Measurements from ENCODE around the gene JAK3. TPM values are rescaled to one million over a fixed set of nuclear protein-coding genes. Genes with fewer than 3 reads are reported as not detected.

JAK3 gene
- polyA plus RNA-seq, 3 donors = 13.8 to 44.6 (median 34.0) TPM

DNA sequence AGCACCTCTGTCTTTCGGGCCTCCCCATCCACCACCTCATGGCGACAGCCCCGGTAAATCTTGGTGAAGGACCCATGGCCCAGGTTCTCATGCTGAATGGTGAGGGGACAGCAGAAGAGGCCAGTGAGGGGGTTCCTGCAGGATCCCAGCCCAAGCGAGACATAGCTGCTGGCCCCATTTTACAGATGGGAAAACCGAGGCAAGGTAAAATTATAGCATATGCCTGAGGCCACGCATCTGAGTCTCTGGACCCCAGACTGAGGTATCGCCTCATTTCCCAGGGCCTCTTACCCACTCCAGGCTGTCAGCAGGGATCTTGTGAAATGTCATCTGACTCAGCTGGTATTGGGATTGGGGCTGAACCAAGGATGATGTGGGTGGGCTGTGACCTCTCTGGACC lies 9.8 kb downstream of the JAK3 start:
- Mint-ChIP-seq H3K36me3 (peaks cover 71 to 94% of the 10 kb centered on the region in 2 donors), H3K9me3 (no peaks in the 10 kb centered on the region), H3K27ac (no peak overlapping the region), H3K27me3 (ENCODE audit: low read depth in 3 of 3) (peaks cover 0 to 4% (median 0%) of the 10 kb centered on the region in 3 donors), H3K4me3 (no peak overlapping the region), H3K4me1 (peaks cover under 1% of the 10 kb centered on the region)
- peaks cover 7% of the 10 kb centered on the region for H4K20me1 ChIP-seq (ENCODE audit: insufficient read depth, low read length)
- TF ChIP-seq, protein P1, sequence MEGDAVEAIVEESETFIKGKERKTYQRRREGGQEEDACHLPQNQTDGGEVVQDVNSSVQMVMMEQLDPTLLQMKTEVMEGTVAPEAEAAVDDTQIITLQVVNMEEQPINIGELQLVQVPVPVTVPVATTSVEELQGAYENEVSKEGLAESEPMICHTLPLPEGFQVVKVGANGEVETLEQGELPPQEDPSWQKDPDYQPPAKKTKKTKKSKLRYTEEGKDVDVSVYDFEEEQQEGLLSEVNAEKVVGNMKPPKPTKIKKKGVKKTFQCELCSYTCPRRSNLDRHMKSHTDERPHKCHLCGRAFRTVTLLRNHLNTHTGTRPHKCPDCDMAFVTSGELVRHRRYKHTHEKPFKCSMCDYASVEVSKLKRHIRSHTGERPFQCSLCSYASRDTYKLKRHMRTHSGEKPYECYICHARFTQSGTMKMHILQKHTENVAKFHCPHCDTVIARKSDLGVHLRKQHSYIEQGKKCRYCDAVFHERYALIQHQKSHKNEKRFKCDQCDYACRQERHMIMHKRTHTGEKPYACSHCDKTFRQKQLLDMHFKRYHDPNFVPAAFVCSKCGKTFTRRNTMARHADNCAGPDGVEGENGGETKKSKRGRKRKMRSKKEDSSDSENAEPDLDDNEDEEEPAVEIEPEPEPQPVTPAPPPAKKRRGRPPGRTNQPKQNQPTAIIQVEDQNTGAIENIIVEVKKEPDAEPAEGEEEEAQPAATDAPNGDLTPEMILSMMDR (IDR thresholded peaks at IDR 0.05) = no peak
- no peak overlapping the region for H3K27ac ChIP-seq (ENCODE audit: low read depth in 1 of 2, low read length in 2 of 2)
- H3K27me3 ChIP-seq (ENCODE audit: control insufficient read depth in 2 of 2, insufficient read depth in 2 of 2, low read length in 2 of 2) = no peaks in the 10 kb centered on the region
- no peaks in the 10 kb centered on the region for H3K9me3 ChIP-seq (replicated peaks in 1 of 2; ENCODE audit: control insufficient read depth in 1 of 2, insufficient read depth in 1 of 2, low read length in 2 of 2)
- DNase-seq = no peak
- intact Hi-C loops (cut with micrococcal nuclease) = loop anchor here in 1 of 2 donors (5.0 kb wide), 1 partner anchor 36 kb away; no protein-coding TSS in a partner anchor
- H2AFZ ChIP-seq (ENCODE audit: insufficient read depth, low read depth, low read length, poor library complexity, severe bottlenecking) = no peak overlapping the region
- no peak overlapping the region for H3K4me2 ChIP-seq (replicated peaks; ENCODE audit: extremely low read depth, low read length, poor library complexity, severe bottlenecking)
- 100% methylated on average over 3 of the region's 7 CpGs for WGBS (ENCODE audit: insufficient coverage)
- H3K79me2 ChIP-seq (ENCODE audit: insufficient read depth, low read length) = no peaks in the 10 kb centered on the region
- H3K4me3 ChIP-seq (replicated peaks in 1 of 3; ENCODE audit: low read depth in 2 of 3, low read length in 3 of 3) = no peak overlapping the region
- peaks cover under 1 to 3% of the 10 kb centered on the region in 2 donors for H3K4me1 ChIP-seq (ENCODE audit: control insufficient read depth in 1 of 2, insufficient read depth in 2 of 2, low read length in 2 of 2)
- H3K36me3 ChIP-seq (replicated peaks in 1 of 2; ENCODE audit: control insufficient read depth in 1 of 2, insufficient read depth in 2 of 2, low read length in 2 of 2) = peaks cover 59 to 86% of the 10 kb centered on the region in 2 donors
- H3K9ac ChIP-seq (ENCODE audit: insufficient read depth, low read length, poor library complexity, severe bottlenecking) = no peak overlapping the region

DNA sequence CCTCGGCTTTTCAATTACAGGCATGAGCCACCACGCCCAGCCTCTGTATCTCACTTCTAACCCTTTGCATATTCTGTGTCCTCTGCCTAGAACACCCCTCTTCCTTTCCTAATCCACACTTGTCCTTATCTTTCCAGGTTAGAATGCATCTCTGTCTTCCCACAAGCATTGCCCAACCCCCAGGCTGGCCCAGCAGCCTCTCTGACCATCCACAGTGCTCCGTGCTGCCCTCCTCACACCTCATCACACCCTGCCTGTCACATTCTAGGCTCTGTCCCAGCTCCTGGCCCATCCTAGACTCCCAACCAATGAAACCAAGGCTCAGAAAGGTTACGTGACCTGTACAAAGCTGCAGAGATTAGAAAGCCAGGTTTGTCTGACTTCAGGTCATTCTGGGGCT lies 11.3 kb downstream of the JAK3 start:
- DNase-seq = no peak
- H3K4me3 ChIP-seq (replicated peaks in 1 of 3; ENCODE audit: low read depth in 2 of 3, low read length in 3 of 3) = no peak overlapping the region
- Mint-ChIP-seq H3K4me1 (no peaks in the 10 kb centered on the region), H3K4me3 (no peak overlapping the region), H3K27me3 (ENCODE audit: low read depth in 3 of 3) (peaks cover 0 to 4% (median 0%) of the 10 kb centered on the region in 3 donors), H3K36me3 (peaks cover 81 to 98% of the 10 kb centered on the region in 2 donors), H3K9me3 (peaks cover 0 to 2% (median 0%) of the 10 kb centered on the region in 7 donors), H3K27ac (no peak overlapping the region)
- no peak overlapping the region for H3K27ac ChIP-seq (ENCODE audit: low read depth in 1 of 2, low read length in 2 of 2)
- TF ChIP-seq, protein P1 (IDR thresholded peaks at IDR 0.05) = no peak
- H3K36me3 ChIP-seq (replicated peaks in 1 of 2; ENCODE audit: control insufficient read depth in 1 of 2, insufficient read depth in 2 of 2, low read length in 2 of 2) = peaks cover 61 to 89% of the 10 kb centered on the region in 2 donors
- no peaks in the 10 kb centered on the region for H3K27me3 ChIP-seq (ENCODE audit: control insufficient read depth in 2 of 2, insufficient read depth in 2 of 2, low read length in 2 of 2)
- H3K9me3 ChIP-seq (replicated peaks in 1 of 2; ENCODE audit: control insufficient read depth in 1 of 2, insufficient read depth in 1 of 2, low read length in 2 of 2) = no peaks in the 10 kb centered on the region
- intact Hi-C loops (cut with micrococcal nuclease) = loop anchor here in 1 of 2 donors (5.0 kb wide), 1 partner anchor 34 kb away; no protein-coding TSS in a partner anchor
- H3K79me2 ChIP-seq (ENCODE audit: insufficient read depth, low read length) = no peaks in the 10 kb centered on the region
- H2AFZ ChIP-seq (ENCODE audit: insufficient read depth, low read depth, low read length, poor library complexity, severe bottlenecking) = no peak overlapping the region
- no peaks in the 10 kb centered on the region for H4K20me1 ChIP-seq (ENCODE audit: insufficient read depth, low read length)
- 100% methylated on average over 3 of the region's 4 CpGs for WGBS (ENCODE audit: insufficient coverage)
- no peaks in the 10 kb centered on the region for H3K4me1 ChIP-seq (ENCODE audit: control insufficient read depth in 1 of 2, insufficient read depth in 2 of 2, low read length in 2 of 2)
- H3K4me2 ChIP-seq (replicated peaks; ENCODE audit: extremely low read depth, low read length, poor library complexity, severe bottlenecking) = no peak overlapping the region
- no peak overlapping the region for H3K9ac ChIP-seq (ENCODE audit: insufficient read depth, low read length, poor library complexity, severe bottlenecking)
